HL-60 (cell line): Measurements from ENCODE around the gene TMEM163.

Experiments used
- DNase-seq, 2 experiments: peaks; one replicate each; pipeline ENCODE4 v3.0.0-alpha.2; 2010 to 2020; ENCODE audit warnings: low read depth in 1 of 2, low spot score in 1 of 2
- H3K27ac ChIP-seq: fragments of 250-450 bp; sonication (Bioruptor Pico); replicated peaks from 2 replicates; pipeline ENCODE4 v1.5.1; 2020; ENCODE audit warnings: mild to moderate bottlenecking, moderate library complexity
- H3K27me3 ChIP-seq: fragments of 250-450 bp; sonication (Bioruptor Pico); 2 replicates; pipeline ENCODE4 v1.5.1; 2021; ENCODE audit warnings: mild to moderate bottlenecking, moderate library complexity; ENCODE audit not compliant: insufficient read depth, poor library complexity, severe bottlenecking
- H3K4me3 ChIP-seq: replicated peaks from 2 replicates; pipeline ENCODE4 v1.5.1; 2011; ENCODE audit warnings: mild to moderate bottlenecking, control low read depth, low read length; ENCODE audit not compliant: insufficient read depth
- GABPA ChIP-seq: IDR thresholded peaks from 2 replicates; pipeline ENCODE4 v1.6.1; 2012; ENCODE audit warnings: low read depth
- POLR2AphosphoS5 ChIP-seq: IDR thresholded peaks from 2 replicates; pipeline ENCODE4 v1.6.1; 2012; ENCODE audit warnings: low read depth
- REST ChIP-seq: IDR thresholded peaks from 2 replicates; pipeline ENCODE4 v1.6.1; 2012; ENCODE audit warnings: low read depth; ENCODE audit not compliant: insufficient replicate concordance
- SPI1 ChIP-seq: IDR thresholded peaks from 2 replicates; pipeline ENCODE4 v1.6.1; 2012; ENCODE audit warnings: low read depth, mild to moderate bottlenecking, borderline replicate concordance
- TF ChIP-seq, protein P1 (sequence below): IDR thresholded peaks from one replicate; pipeline ENCODE4 v1.5.1; 2011; ENCODE audit warnings: low read length, control low read depth, inconsistent platforms; ENCODE audit not compliant: insufficient read depth

TMEM163 gene

GRCh38 chr2:134452042-134452733, 266.6 kb downstream of the TMEM163 start:
- H3K27ac ChIP-seq: no peak overlapping the region
- no peak for TF ChIP-seq REST
- TF ChIP-seq SPI1: no peak
- no peak for TF ChIP-seq POLR2AphosphoS5
- no peak for TF ChIP-seq GABPA
- TF ChIP-seq, protein P1, sequence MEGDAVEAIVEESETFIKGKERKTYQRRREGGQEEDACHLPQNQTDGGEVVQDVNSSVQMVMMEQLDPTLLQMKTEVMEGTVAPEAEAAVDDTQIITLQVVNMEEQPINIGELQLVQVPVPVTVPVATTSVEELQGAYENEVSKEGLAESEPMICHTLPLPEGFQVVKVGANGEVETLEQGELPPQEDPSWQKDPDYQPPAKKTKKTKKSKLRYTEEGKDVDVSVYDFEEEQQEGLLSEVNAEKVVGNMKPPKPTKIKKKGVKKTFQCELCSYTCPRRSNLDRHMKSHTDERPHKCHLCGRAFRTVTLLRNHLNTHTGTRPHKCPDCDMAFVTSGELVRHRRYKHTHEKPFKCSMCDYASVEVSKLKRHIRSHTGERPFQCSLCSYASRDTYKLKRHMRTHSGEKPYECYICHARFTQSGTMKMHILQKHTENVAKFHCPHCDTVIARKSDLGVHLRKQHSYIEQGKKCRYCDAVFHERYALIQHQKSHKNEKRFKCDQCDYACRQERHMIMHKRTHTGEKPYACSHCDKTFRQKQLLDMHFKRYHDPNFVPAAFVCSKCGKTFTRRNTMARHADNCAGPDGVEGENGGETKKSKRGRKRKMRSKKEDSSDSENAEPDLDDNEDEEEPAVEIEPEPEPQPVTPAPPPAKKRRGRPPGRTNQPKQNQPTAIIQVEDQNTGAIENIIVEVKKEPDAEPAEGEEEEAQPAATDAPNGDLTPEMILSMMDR: no peak
- no peaks in the 10 kb centered on the region for H3K27me3 ChIP-seq
- no peak overlapping the region for H3K4me3 ChIP-seq
- no peak for DNase-seq

DNA sequence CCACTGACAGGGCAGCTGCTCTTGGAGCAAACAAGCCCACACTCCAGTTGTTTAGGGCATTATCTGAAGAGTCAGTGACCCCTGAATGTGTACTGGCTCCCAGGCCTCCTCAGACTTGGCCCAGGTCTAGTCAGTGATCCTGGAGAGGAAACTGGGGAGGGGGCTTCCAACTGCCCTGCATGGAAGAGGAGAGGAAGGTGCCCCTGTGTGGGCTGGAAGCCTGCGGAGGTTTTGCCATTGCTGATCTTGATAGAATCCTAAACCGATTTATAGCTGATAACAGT, 267.5 kb downstream of the TMEM163 start:
- no peaks in the 10 kb centered on the region for H3K27me3 ChIP-seq
- TF ChIP-seq REST: no peak
- no peak overlapping the region for H3K27ac ChIP-seq
- no peak overlapping the region for H3K4me3 ChIP-seq
- no peak for DNase-seq

GRCh38 chr2:134449751-134450513, 268.9 kb downstream of the TMEM163 start:
- TF ChIP-seq SPI1: no peak
- no peak for TF ChIP-seq GABPA
- TF ChIP-seq REST: no peak
- TF ChIP-seq POLR2AphosphoS5: no peak
- TF ChIP-seq, protein P1: no peak
- Histone ChIP-seq H3K27me3 (no peaks in the 10 kb centered on the region), H3K4me3 (no peak overlapping the region), H3K27ac (no peak overlapping the region)
- DNase-seq: no peak
